HG02642 (cell line): Measurements from ENCODE around the gene WASF2.
A peak's percentile ranks its signal among the peaks of the same experiment; 100 is the strongest.
"Not testable (repeated sequence)": the region's sequence is repeated elsewhere in the genome, so short reads cannot be mapped to it uniquely, and the experiment has no call there.

Source experiments
- ATAC-seq: cut with Tn5 transposase; IDR thresholded peaks from one replicate; pipeline ENCODE4 v1.9.1; 2021; ENCODE audit warnings: mild to moderate bottlenecking; ENCODE audit not compliant: unreplicated experiment, poor library complexity

The WASF2 gene

GRCh38 chr1:27463916-27464315 lies 26.1 kb downstream of the WASF2 start:
- not testable (repeated sequence) for ATAC-seq

DNA sequence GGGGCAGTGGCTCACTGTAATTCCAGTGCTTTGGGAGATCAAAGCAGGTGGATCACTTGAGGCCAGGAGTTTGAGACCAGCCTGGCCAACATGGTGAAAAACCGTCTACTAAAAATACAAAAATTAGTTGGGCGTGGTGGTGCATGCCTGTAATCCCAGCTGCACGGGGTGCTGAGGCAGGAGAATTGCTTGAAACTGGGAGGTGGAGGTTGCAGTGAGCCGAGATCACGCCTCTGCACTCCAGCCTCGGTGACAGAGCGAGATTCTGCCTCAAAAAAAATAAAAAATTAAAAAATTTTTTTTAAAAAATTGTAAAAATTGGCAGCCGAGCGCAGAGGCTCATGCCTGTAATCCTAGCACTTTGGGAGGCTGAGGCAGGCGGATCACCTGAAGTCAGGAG lies 31.4 kb downstream of the WASF2 start:
- ATAC-seq: not testable (repeated sequence)

DNA sequence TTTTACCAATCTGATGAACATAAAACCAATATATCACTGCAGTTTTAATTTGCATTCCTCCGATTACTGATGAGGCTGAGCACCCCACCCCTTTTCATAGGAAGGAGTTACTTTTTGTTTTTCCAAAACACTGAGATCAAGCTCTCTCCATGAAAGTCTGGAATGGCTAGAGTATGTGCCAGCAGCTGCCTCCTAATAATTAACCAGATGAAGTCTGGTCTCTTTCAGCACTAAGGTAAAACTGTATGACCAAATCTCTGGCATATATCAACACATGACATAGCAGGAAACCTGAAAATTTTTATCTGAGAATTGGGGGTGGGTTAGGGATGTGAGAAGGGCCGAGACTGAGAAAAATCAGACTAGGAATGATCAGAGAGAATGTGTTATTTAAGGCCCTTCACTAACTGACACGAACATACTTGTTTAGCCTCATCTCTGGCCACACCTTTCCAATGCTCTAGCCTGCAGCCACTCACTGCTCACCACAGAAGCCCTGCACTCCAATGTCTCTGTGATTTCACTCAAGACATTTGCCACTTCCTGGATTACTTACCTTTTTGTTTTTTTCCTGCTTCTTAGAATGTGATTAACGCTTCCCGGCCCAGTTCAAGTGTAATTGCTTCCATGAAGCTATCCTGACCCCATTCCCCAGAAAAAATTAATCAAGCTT lies 34.7 kb downstream of the WASF2 start:
- ATAC-seq: no peak

GRCh38 chr1:27454610-27455009 lies 35.4 kb downstream of the WASF2 start:
- no peak for ATAC-seq

GRCh38 chr1:27451343-27451742 lies 38.6 kb downstream of the WASF2 start:
- no peak for ATAC-seq

DNA sequence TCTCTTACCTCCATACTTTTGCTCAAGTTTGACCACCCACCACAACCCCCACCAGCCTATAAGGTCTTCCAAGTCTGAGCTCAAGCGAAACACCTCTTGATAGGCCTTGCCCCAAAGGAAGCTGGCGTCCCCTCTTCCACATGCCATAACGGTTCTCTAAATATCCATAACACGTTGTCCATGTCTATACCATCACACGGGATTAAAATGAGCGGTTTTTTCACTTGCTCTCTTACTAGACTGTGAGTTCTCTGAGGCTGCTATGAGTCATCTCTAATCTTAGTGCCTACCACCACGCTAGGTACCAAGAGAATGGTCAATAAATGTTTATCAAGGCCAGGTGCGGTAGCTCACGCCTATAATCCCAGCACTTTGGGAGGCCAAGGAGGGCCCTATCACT lies 41.0 kb downstream of the WASF2 start:
- ATAC-seq: no peak

- ATAC-seq: no peak
These were observed 42.1 kb downstream of the WASF2 start for GRCh38 chr1:27447883-27448282.

- no peak for ATAC-seq
These were observed 42.6 kb downstream of the WASF2 start for GRCh38 chr1:27447399-27447798.

DNA sequence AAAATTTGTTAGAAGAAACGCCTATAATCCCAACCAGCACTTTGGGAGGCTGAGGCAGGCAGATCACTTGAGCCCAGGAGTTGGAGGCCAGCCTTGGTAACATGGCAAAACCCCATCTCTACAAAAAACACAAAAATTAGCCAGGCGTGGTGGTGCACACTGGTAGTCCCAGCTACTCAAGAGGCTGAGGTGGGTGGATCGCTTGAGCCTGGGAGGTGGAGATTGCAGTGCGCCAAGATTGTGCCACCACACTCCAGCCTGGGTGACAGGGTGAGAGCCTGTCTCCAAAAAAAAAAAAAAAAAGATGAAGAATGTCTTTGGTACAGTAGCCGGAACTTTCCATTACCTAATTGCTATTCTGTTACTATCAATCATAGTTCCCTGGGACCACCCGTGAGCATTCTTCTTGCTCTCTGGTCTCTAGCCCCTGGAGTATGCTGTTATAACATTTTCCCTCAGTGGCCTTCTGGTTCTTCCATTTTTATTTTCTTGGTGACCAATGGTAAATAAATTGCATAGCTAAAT lies 43.4 kb downstream of the WASF2 start:
- ATAC-seq: no peak

- peak; percentile 36 for ATAC-seq
These were observed 44.6 kb downstream of the WASF2 start for GRCh38 chr1:27445177-27445936.

DNA sequence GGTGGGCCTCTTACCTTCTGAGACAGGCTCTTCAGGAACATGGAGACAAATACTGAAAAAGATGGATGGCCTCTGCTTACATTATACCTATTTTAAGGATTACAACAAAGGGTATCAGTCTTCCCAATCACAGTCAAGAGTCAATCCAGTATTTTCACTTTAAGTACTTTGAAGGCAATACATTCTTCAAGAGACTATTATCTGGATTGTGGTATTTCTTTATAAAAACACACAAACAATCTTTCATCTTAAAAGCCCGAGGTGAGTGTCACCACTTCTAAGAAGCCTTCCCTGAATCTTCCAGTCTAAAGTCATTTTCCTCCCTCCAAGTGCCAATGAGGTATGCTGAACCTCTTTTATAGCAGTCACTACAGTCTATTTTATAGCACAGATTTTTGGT lies 45.3 kb downstream of the WASF2 start:
- ATAC-seq: no peak

DNA sequence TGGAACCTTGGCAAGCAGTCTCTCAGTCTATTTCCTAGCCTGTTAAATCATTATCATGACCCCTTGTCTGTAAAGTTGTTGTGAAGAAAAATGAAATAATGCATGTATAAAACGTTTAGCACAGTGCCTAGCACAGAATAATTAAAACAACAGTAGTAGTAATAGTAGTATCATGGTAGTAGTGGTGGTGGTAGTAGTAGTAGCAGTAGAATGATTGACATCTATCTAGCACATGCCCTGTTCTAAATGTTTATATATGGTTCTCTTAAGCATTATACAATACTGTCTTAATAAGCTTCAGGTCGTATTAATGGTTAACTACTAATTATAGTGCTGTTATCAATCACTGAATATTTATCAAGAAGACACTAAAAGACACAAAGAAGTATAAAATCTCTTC lies 50.8 kb downstream of the WASF2 start:
- ATAC-seq: no peak

GRCh38 chr1:27438621-27439061 lies 51.3 kb downstream of the WASF2 start:
- no peak for ATAC-seq

DNA sequence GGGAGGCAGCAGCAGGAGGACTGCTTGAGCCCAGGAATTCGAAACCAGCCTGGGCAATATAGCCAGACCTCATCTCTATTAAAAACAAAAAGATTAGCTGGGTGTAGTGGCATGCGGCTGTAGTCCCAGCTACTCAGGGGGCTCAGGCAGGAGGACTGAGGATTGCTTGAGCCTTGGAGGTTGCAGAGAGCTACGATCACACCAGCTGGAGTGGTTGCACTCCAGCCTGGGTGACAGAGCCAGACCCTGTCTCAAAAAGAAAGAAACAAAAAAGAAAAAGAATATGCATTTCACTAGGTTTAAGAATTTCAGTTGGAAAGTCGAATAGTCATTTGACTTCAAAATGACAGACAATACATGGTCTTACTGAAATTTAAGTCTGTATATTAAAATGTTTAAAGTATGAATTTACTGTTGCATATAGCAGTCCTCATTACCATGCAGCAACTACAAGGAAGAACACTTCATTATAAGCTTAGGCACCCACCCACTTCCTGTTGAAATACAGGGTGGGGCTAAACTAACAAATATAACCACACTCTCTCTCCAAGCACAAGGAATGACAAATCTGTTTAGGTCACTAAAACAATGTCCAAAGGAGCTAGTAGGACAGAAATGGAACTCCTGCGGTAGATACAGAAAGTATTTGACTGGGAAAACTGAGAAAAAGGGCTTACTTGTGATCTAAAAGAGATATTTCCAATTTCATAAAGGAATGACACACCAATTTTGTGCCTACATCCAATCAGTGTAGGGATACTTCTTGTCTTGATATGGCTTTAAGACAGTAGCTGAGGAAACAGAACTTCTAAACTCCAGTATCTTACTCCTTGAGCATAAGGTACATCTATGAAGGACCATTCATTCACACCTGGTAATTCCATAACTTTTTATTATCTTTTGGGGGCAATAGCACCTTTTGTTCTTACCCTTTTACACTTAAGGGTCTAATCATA lies 53.5 kb downstream of the WASF2 start:
- no peak for ATAC-seq

DNA sequence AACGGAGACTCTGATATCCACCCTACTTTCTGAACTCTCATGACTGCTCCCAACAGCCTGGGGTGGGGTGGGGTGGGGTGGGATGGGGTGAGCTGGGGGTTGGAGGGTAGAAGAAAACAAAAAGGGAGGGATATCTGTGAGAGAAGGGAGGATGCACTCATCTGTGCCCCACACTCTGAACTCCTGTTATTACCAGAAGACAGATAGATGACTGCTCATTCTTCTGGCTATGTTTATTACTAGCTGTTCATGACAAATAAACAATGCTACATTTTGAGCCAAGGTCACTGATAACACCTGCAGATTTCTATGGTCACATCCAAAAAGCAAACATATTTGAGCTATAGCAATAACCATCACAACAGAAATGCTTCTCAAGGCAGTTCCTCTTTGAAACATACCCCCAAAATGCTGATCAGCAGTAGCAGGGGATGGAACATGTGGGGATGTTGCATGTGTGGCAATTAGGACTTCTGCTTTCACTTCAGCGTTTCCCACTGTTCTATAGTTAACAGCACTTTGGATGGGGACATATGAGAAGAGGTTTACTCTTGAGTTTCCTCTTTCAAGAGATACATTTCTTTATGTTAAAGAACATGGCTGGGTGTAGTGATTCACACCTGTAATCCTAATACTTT lies 54.3 kb downstream of the WASF2 start:
- no peak for ATAC-seq

GRCh38 chr1:27433706-27434105 lies 56.3 kb downstream of the WASF2 start:
- ATAC-seq: no peak

DNA sequence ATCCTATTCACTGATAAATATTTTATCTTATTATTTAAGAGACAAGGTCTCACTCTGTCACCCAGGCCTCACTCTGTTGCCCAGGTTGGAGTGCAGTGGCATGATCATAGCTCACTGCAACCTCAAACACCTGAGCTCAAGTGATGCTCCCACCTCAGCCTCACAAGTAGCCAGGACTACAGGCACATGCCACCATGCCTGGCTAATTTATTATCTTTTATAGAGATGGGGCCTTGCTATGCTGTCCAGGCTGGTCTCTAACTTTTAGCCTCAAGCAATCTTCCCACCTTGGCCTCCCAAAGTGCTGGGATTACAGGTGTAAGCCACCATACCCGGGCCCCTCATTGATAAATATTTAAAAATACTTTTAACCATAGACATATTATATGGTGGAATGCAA lies 57.2 kb downstream of the WASF2 start:
- not testable (repeated sequence) for ATAC-seq

- no peak for ATAC-seq
These were observed 58.4 kb downstream of the WASF2 start for GRCh38 chr1:27431601-27431940.

DNA sequence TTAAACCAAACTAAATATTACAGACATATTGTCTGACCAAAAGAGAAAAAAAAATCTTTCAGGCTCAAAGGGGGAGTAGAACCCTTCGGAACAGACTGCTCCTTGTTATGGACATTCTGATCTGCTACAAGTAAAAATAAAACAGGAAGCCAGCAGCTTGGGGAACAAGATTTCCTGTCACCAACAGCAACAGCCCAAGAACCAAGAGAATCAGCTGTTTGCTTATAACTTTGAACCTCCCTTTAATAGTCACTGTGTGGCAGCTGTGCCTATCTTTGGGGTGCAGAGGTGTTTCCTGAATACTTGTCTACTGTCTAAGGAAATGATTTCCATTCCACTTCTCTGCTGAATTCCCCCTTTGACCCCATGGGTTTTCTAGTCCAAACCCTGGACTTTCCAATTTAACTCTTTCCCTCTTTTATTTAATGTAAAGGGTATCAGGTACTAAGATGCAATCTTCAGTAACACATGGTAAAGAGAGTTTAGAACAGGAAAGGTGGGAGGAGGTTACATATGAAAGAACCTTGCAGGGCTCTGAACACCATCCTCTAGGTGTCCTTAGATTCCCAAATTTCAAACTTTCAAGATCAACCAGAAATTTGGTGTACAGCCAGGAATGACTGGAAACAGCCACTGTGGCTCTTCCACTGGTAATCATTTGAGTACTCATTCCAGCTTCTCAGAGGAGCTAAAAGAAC lies 58.9 kb downstream of the WASF2 start:
- no peak for ATAC-seq

GRCh38 chr1:27429029-27429425 lies 60.9 kb downstream of the WASF2 start:
- ATAC-seq: no peak
